GM23338 (cell line): ENCODE measurements around the gene RANBP6. TPM values are rescaled to one million over a fixed set of nuclear protein-coding genes. Genes with fewer than 3 reads are reported as not detected.
A peak's percentile ranks its signal among the peaks of the same experiment; 100 is the strongest.

Experiments used
- ATAC-seq: fragments of 200-7000 bp; cut with Tn5 transposase; 3 replicates; pipeline ENCODE4 v1.9.1; 2020
- DNase-seq: peaks from one replicate; pipeline ENCODE4 v3.0.0-alpha.2; 2015; ENCODE audit warnings: low spot score
- H2AFZ ChIP-seq: fragments of 200-600 bp; sonication (generic); 2 replicates; pipeline ENCODE4 v1.8.0; 2016; ENCODE audit warnings: antibody characterized with exemption, mild to moderate bottlenecking, moderate library complexity
- H3F3A ChIP-seq: fragments of 200-600 bp; sonication (generic); replicated peaks from 2 replicates; pipeline ENCODE4 v1.8.0; 2017; ENCODE audit warnings: antibody characterized with exemption, mixed run types, low read depth
- H3K27ac ChIP-seq: fragments of 200-600 bp; sonication (generic); 2 replicates; pipeline ENCODE4 v1.6.1; 2016; ENCODE audit warnings: low read depth
- H3K27me3 ChIP-seq: fragments of 200-600 bp; sonication (generic); 2 replicates; pipeline ENCODE4 v1.8.0; 2016; ENCODE audit warnings: mild to moderate bottlenecking, mixed run types, moderate library complexity; ENCODE audit not compliant: insufficient read depth
- H3K36me3 ChIP-seq: fragments of 200-600 bp; sonication (generic); 2 replicates; pipeline ENCODE4 v1.8.0; 2016; ENCODE audit warnings: mild to moderate bottlenecking; ENCODE audit not compliant: insufficient read depth
- H3K4me1 ChIP-seq: fragments of 200-600 bp; sonication (generic); 2 replicates; pipeline ENCODE4 v1.8.0; 2016; ENCODE audit warnings: mild to moderate bottlenecking, moderate library complexity; ENCODE audit not compliant: insufficient read depth
- H3K4me2 ChIP-seq: fragments of 200-600 bp; sonication (generic); 2 replicates; pipeline ENCODE4 v1.7.1; 2017; ENCODE audit warnings: mixed run types
- H3K4me3 ChIP-seq: fragments of 200-600 bp; sonication (generic); 2 replicates; pipeline ENCODE4 v1.6.1; 2016; ENCODE audit warnings: mixed run types
- H3K79me2 ChIP-seq: fragments of 200-600 bp; sonication (generic); replicated peaks from 2 replicates; pipeline ENCODE4 v1.8.0; 2017; ENCODE audit warnings: mild to moderate bottlenecking; ENCODE audit not compliant: insufficient read depth
- H3K9me2 ChIP-seq: fragments of 200-600 bp; sonication (generic); 2 replicates; pipeline ENCODE4 v1.8.0; 2017; ENCODE audit not compliant: insufficient read depth
- H4K20me1 ChIP-seq: fragments of 200-600 bp; sonication (generic); replicated peaks from 2 replicates; pipeline ENCODE4 v1.8.0; 2017; ENCODE audit warnings: mild to moderate bottlenecking; ENCODE audit not compliant: insufficient read depth
- H3K27ac Mint-ChIP-seq: 2 replicates; pipeline ENCODE4 v1.8.0; 2020; ENCODE audit warnings: inconsistent platforms, mild to moderate bottlenecking, moderate library complexity, mixed read lengths
- H3K27me3 Mint-ChIP-seq: 3 replicates; pipeline ENCODE4 v1.8.0; 2022; ENCODE audit warnings: low read depth, mild to moderate bottlenecking, moderate library complexity, mixed read lengths, inconsistent platforms; ENCODE audit not compliant: insufficient read depth, poor library complexity
- H3K36me3 Mint-ChIP-seq: 3 replicates; pipeline ENCODE4 v1.8.0; 2021; ENCODE audit warnings: low read depth, mild to moderate bottlenecking, inconsistent platforms, moderate library complexity, mixed read lengths
- H3K4me1 Mint-ChIP-seq: 3 replicates; pipeline ENCODE4 v1.8.0; 2020; ENCODE audit warnings: mild to moderate bottlenecking, inconsistent platforms, mixed read lengths
- H3K4me3 Mint-ChIP-seq: 3 replicates; pipeline ENCODE4 v1.8.0; 2021; ENCODE audit warnings: moderate library complexity, mild to moderate bottlenecking, inconsistent platforms, mixed read lengths
- H3K9me3 Mint-ChIP-seq: 3 replicates; pipeline ENCODE4 v1.8.0; 2020; ENCODE audit warnings: moderate library complexity, mild to moderate bottlenecking, inconsistent platforms, mixed read lengths
- CREB1 ChIP-seq: fragments of 250-450 bp; sonication (Bioruptor Pico); IDR thresholded peaks from 2 replicates; pipeline ENCODE4 v1.5.0; 2020; ENCODE audit warnings: low read depth, mild to moderate bottlenecking, moderate library complexity
- EZH2phosphoT487 ChIP-seq: fragments of 200-600 bp; sonication (generic); IDR thresholded peaks from one replicate; pipeline ENCODE4 v1.8.1; 2018; ENCODE audit warnings: antibody characterized with exemption; ENCODE audit not compliant: unreplicated experiment
- JUNB ChIP-seq: IDR thresholded peaks from one replicate; pipeline ENCODE4 v1.6.1; 2016; ENCODE audit warnings: antibody characterized with exemption; ENCODE audit not compliant: unreplicated experiment
- NANOG ChIP-seq: IDR thresholded peaks from 2 replicates; pipeline ENCODE4 v1.6.1; 2016; ENCODE audit warnings: antibody characterized with exemption, borderline replicate concordance
- POLR2AphosphoS5 ChIP-seq: IDR thresholded peaks from 2 replicates; pipeline ENCODE4 v1.6.1; 2016; ENCODE audit warnings: antibody characterized with exemption, low read depth
- STAT1 ChIP-seq: IDR thresholded peaks from one replicate; pipeline ENCODE4 v1.6.1; 2016; ENCODE audit warnings: antibody characterized with exemption; ENCODE audit not compliant: unreplicated experiment
- ZNF114 ChIP-seq: fragments of 250-450 bp; sonication (Bioruptor Pico); IDR thresholded peaks from 2 replicates; pipeline ENCODE4 v1.5.0; 2020; ENCODE audit warnings: mild to moderate bottlenecking, moderate library complexity
- ZNF331 ChIP-seq: fragments of 250-450 bp; sonication (Bioruptor Pico); IDR thresholded peaks from 2 replicates; pipeline ENCODE4 v1.5.0; 2020; ENCODE audit warnings: low read depth, mild to moderate bottlenecking, moderate library complexity
- ZNF462 ChIP-seq: fragments of 250-450 bp; sonication (Bioruptor Pico); IDR thresholded peaks from 2 replicates; pipeline ENCODE4 v1.5.0; 2020; ENCODE audit warnings: mild to moderate bottlenecking, moderate library complexity
- polyA plus RNA-seq: library from polyadenylated mRNA; unstranded; fragments of >200 nt; fragmentation: Nextera tagmentation; extraction: Ambion mirVana; gene quantifications from 2 replicates; pipeline ENCODE4 v1.2.1, GENCODE V29; 2016
- total RNA-seq: library from RNA; depleted of rRNA; stranded (reverse); fragments of >200 nt; shearing (Covaris generic); gene quantifications from 2 replicates; pipeline ENCODE4 v1.2.3, GENCODE V29; 2014
- TF ChIP-seq, protein P1 (sequence below): IDR thresholded peaks from 2 replicates; pipeline ENCODE4 v1.6.1; 2016; ENCODE audit warnings: antibody characterized with exemption
- TF ChIP-seq, protein P2 (sequence below), 2 experiments: fragments of 200-600 bp in 1 of 2; sonication (generic) in 1 of 2; conservative IDR thresholded peaks; 2 replicates each; pipeline versions ENCODE4 v1.5.1 to v1.6.1; 2016 to 2017; ENCODE audit warnings: antibody characterized with exemption in 2 of 2, low read depth in 2 of 2, mild to moderate bottlenecking in 2 of 2, moderate library complexity in 1 of 2

RANBP6 gene
- total and polyA plus RNA-seq, 2 experiments from 2014 or later: 9.4 to 26.4 TPM

DNA sequence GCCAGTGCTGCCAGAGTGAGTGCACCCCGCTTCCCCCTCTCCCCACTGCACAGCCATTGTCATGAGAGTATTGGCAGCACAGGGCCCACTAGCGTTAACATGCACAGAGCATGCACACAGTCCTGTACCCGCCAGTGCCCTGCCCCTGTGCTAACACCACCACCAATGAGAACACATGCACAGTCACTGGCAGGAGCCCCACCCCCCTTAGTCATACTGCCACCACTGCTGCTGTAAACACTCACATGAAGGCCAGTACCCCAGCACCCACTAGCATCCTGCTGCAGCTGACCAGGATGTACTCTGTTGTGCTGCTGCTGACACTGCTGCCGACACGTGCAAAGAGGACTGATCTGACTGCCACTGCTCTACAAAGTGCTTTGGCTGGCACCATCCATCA is 19.5 kb upstream of the RANBP6 start:
- Mint-ChIP-seq H3K27me3 (peaks cover 4% of the 10 kb centered on the region), H3K27ac (no peak overlapping the region; the same call in 1 of the 2 replicates), H3K4me3 (no peak overlapping the region), H3K4me1 (no peaks in the 10 kb centered on the region; the same call in 1 of the 3 replicates), H3K9me3 (no peaks in the 10 kb centered on the region), H3K36me3 (no peaks in the 10 kb centered on the region)
- Histone ChIP-seq H3K27ac (no peak overlapping the region), H3K4me2 (no peak overlapping the region), H3K4me1 (no peaks in the 10 kb centered on the region), H3K9me2 (no peaks in the 10 kb centered on the region), H3K27me3 (no peaks in the 10 kb centered on the region), H4K20me1 (no peaks in the 10 kb centered on the region), H3K36me3 (no peaks in the 10 kb centered on the region), H3F3A (no peaks in the 10 kb centered on the region), H2AFZ (0 out of 2 replicates have a peak overlapping the region, but pooled peaks have one; percentile 9), H3K4me3 (no peak overlapping the region), H3K79me2 (no peaks in the 10 kb centered on the region)
- TF ChIP-seq ZNF462 (CRISPR knock-in tag): no peak
- no peak for TF ChIP-seq EZH2phosphoT487
- no peak for TF ChIP-seq POLR2AphosphoS5
- TF ChIP-seq STAT1: no peak
- TF ChIP-seq, protein P1, sequence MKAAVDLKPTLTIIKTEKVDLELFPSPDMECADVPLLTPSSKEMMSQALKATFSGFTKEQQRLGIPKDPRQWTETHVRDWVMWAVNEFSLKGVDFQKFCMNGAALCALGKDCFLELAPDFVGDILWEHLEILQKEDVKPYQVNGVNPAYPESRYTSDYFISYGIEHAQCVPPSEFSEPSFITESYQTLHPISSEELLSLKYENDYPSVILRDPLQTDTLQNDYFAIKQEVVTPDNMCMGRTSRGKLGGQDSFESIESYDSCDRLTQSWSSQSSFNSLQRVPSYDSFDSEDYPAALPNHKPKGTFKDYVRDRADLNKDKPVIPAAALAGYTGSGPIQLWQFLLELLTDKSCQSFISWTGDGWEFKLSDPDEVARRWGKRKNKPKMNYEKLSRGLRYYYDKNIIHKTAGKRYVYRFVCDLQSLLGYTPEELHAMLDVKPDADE: no peak
- no peak for TF ChIP-seq ZNF331 (CRISPR knock-in tag)
- TF ChIP-seq CREB1 (CRISPR knock-in tag): no peak
- TF ChIP-seq JUNB: no peak
- no peak for TF ChIP-seq ZNF114
- TF ChIP-seq, protein P2, sequence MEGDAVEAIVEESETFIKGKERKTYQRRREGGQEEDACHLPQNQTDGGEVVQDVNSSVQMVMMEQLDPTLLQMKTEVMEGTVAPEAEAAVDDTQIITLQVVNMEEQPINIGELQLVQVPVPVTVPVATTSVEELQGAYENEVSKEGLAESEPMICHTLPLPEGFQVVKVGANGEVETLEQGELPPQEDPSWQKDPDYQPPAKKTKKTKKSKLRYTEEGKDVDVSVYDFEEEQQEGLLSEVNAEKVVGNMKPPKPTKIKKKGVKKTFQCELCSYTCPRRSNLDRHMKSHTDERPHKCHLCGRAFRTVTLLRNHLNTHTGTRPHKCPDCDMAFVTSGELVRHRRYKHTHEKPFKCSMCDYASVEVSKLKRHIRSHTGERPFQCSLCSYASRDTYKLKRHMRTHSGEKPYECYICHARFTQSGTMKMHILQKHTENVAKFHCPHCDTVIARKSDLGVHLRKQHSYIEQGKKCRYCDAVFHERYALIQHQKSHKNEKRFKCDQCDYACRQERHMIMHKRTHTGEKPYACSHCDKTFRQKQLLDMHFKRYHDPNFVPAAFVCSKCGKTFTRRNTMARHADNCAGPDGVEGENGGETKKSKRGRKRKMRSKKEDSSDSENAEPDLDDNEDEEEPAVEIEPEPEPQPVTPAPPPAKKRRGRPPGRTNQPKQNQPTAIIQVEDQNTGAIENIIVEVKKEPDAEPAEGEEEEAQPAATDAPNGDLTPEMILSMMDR (conservative IDR thresholded peaks at IDR 0.05; ENCODE audit: low read depth in 2 of 2): no peak
- TF ChIP-seq NANOG: no peak
- ATAC-seq (no peak), DNase-seq (no peak)
